GM21390 (cell line): Measurements from ENCODE around the gene FCGBP.
"Not testable (repeated sequence)": the region's sequence is repeated elsewhere in the genome, so short reads cannot be mapped to it uniquely, and the experiment has no call there.

ENCODE experiments used
- ATAC-seq: cut with Tn5 transposase; IDR thresholded peaks from one replicate; pipeline ENCODE4 v1.9.1; 2021; ENCODE audit not compliant: unreplicated experiment

FCGBP gene

DNA sequence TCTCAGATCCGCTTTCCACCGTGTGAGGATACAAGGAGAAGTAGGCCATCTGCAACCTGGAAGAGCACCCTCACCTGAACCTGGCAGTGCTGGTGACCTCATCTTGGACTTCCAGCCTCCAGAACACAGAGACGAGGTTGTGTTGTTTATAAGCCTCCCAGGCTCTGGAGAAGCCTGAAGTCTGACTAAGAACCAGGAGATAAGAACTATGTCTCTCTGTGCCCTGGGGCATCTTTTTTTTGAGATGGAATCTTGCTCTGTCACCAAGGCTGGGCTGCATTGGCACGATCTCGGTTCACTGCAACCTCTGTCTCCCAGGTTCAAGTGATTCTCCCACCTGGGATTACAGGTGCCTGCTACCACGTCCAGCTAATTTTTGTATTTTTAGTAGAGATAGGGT lies 14.5 kb downstream of the FCGBP start:
- ATAC-seq, result no peak

DNA sequence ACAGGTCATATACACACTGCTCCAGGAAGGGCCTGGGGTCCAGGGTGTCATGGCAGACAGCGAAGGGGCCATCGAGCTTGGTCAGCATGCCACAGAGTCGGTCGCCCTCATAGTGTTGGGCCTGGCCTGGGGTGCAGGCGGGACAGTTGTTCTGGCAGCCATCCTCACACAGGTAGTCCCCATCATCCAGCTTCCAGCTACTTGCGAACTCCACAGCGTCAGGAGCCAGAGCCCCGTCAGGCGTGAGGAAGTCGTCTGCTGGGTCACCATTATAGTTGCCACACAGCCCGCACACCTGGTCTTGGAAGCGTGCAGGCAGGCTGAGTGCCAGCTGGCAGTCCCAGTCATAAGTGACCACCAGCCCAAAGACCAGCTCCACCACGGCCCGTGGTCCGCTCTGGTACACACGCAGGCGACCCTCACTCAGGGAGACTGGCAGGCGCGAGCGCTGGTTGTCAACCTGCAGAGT lies 16.2 kb downstream of the FCGBP start:
- ATAC-seq, result no peak

DNA sequence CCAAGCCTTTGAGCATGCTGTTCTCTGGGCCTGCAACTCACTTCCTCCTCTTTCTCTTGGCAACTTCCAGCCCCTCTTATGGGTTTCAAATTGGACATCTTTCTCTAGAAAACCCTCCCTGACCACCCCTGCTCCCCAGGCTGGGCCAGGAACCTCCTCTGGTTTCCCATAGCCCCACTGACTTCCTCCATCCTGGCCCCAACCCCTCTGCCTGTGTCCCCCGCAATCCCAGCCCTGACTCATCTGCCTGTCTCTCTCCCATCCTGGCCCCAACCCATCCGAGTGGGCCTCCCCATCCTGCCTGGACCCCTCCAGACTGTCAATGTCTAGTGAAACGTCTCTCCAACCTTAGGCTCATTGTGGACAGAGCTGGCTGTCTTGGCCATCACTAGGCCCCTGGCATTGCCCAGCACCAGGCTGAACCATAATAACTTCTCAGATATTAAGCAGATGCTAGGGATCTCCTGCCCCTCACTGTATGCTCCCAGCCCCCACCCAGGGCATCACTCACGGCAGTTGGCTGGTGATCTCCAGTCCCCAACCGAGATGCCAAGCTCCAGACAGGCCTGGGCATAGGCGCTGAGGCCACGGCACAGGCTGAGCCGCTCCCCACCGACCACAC lies 16.8 kb downstream of the FCGBP start:
- ATAC-seq, result no peak

DNA sequence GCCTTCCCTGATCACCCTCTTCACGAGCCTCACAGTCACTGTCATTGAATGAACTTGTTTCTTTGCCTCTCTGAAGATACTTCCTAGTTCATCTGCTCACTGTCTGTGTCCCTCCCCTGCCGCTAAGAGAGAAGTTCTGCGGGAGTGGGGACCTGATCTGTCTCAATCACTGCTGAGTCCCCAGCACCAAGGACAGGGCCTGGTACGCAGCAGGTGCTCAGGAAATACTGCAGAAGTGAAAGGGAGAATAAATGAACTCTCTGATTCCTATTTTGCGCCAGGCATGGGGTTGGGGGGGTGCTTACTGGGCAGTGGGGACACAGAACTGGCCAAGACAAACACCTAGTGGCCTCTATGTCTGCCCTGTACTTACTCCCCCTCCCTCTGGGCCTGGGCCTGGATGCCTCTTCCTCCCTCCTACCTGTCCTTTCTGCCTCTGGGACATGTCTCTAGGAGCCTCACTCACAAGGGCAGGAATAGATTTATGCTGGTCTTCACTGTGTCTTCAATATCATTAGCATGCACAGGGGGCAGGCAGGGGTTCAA lies 17.5 kb downstream of the FCGBP start:
- ATAC-seq, result no peak

GRCh38 chr19:39916236-39916635 lies 18.2 kb downstream of the FCGBP start:
- ATAC-seq, result no peak

DNA sequence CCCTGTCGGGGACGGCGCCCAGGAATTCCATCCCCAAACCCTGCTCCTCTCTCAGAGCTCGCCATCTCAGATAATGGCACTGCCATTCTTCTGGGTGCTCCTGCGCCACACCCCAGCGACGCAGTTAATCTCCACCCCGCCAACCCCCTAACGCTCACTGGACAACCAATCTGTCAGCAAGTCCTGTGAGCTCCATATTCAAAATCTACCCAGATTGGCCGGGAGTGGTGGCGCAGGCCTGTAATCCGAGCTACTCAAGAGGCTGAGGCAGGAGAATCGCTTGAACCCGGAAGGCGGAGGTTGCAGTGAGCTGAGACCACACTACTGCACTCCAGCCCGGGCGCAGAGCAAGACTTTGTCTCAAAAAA lies 18.6 kb downstream of the FCGBP start:
- no peak for ATAC-seq

DNA sequence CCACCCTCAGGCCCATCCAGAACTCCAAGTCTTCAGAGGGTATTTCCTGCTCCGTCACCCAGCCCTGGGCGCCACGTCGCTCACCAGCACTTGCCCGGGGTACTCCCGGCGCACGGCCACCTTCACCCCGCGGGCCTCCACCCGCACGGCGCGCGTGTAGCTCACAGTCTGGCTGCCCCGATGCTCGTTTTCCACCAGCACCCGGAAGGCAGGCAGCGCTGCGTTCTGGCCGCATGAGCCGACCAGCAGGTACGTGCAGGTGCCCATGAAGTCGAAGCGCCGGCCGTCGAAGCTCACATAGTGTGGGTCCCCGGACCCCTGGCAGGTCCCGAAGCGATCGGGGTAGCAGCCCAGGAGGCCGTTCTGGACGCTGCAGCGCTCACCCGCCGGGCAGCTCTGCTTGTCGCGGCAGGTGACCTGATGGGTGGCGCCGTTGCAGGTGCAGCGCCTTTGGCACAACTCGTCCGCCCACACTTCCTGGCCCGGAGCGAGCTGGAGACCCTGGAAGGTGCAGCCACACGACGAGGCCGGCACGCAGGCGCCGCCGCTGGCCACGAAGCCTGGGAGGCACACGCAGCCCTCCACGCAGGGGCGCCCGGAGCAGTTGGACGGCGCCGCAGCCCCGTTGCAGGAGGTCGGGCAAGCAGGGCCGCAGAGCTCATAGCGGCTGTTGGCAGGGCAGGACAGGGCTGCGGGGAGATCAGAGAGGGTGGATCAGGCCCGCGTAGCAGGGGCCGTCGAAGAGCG lies 19.2 kb downstream of the FCGBP start:
- ATAC-seq, result no peak

DNA sequence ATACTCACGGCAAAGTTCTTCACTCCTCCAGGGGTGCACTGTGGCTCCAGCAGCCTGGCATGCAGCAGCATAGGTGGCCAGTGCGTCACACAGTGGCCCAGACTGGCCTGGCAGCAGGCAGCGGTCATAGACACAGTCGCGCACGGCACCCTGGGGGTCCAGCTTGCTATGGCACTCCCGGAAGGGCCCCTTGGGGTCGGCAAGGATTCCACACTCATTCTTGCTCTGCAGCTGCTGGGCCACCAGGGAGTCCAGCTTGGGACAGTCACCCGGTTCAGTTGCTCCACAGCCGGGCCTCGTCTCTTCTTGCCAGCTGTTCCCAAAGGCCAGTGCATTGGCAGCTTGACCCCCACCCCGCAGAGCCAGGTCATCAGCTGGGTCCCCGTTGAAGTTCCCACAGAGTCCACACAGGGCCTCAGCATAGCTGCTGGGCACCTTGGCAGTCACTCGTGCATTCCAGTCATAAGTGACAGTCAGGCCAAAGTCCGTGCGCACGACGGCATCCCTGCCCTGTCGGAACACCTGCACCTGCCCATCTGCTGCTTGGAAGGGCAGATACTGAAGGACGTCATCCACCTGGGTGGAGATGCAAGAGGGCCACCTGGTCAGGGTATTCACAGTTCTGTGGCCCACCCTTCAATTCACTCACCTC lies 20.6 kb downstream of the FCGBP start:
- no peak for ATAC-seq

GRCh38 chr19:39908803-39909202 lies 25.6 kb downstream of the FCGBP start:
- ATAC-seq, result no peak

DNA sequence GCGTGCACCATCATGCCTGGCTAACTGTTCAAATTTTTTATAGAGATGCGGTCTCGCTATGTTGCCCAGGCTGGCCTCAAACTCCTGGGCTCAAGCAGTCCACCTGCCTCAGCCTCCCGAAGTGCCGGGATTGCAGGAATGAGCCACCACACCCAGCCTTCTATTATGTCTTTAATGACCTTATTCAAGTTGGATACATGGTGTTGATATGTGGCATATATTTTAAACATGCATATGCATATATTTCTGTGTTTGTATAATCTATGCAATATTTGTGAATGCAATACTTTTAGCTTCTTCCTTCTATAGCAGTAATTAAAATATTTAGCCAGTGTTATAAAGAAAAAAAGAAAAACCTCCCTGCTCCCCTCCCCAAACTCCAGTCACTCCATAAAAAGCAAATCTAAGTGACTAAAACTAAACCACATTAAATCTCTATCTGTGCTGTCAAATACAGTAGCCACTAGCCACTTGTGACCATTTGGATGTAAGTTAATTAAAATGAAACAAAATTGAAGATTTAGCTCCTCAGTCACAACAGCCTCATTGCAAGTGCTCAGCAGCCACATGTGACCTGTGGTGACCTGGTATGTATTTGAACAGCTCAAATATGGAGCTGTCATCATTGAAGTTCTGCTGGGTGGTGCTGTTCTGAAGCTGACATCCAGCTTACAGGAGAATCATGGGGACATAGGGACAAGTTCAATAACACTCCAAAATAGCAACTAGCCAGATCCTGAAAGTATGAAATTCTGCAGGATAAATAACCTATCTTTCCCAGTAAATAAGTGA lies 27.4 kb downstream of the FCGBP start:
- no peak for ATAC-seq

DNA sequence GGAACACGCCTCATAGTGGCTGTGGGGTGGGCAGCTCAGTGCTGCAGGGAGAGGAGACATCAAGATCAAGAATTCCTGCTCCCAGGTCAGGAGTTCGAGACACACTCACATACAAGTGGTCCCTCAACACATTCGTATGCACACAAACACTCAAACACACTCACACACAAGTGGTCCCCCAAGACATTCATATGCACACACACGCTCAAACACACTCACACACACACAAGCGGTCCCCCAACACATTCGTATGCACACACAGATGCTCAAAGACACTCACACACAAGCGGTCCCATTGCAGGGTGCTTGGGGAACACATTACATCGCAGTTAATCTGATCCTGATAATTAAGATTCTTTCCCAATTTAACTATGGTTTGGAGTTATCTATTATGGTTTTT lies 28.2 kb downstream of the FCGBP start:
- no peak for ATAC-seq

DNA sequence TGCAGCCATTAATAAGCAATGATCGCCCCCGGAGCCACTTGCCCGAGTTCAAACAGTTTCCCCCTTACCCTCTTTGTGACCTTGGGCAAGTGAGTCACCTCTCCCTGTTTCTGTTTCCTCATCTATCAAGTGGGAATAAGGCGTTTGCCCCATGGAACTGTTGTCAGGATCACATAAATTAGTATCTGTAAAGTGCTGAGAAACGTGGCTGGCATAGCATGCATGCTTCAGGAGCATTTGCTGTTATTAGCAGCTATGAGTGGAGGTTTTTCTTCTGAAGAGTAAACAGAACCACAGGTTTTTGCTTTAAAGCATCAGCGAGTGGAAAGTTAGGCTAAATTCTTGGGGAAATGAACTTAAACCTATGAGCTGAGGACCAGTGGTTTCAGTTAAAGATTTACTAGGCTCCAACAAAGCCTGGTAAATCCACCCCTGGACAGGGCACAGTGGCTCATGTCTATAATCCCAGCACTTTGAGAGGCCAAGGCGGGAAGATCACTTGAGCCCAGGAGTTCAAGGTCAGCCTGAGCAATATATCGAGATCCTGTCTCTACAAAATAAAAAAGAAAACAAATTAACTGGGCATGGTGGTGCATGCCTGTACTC lies 30.8 kb downstream of the FCGBP start:
- not testable (repeated sequence) for ATAC-seq

GRCh38 chr19:39902326-39902725 lies 32.1 kb downstream of the FCGBP start:
- not testable (repeated sequence) for ATAC-seq

DNA sequence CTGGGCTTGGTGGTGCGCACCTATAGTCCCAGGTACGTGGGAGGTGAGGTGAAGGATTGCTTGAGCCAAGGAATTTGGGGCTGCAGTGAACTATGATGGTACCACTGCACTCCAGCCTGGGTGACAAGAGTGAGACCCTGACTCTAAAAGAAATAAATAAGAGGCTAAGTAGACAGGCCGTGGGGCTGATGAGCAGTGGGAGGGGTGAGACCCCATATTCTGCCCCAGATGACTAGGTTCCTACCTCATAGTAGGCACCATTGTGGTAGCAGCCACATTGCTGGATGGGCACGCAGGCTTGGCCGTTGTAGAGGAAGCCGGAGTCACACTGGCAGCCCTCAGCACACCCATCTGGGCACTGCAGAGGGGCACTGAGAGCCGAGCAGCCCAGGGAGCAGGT lies 32.8 kb downstream of the FCGBP start:
- not testable (repeated sequence) for ATAC-seq

GRCh38 chr19:39898858-39899257 lies 35.6 kb downstream of the FCGBP start:
- ATAC-seq, result not testable (repeated sequence)

- not testable (repeated sequence) for ATAC-seq
Measured at GRCh38 chr19:39897511-39898245, 36.8 kb downstream of the FCGBP start.

- ATAC-seq, result not testable (repeated sequence)
Measured at GRCh38 chr19:39895096-39895495, 39.3 kb downstream of the FCGBP start.

DNA sequence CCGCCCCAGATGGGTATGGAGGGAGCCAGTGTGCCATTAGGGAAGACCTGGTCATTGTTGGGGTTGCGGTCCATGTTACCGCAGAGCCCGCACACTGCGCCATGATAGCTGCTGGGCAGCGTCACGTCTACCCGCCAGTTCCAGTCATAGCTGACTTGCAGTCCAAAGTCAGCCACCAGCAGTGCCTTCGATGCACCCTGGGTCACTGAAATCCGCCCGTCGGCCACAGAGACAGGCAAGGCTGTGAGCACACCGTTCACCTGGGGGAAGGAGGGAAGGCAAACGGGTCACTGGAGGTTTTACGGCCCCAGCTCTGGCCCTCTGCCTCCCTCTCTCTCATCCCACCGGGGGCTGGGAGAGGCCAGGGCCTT lies 40.2 kb downstream of the FCGBP start:
- not testable (repeated sequence) for ATAC-seq

- ATAC-seq, result not testable (repeated sequence)
Measured at GRCh38 chr19:39893366-39894235, 40.8 kb downstream of the FCGBP start.
